HG03442 (cell line): Measurements from ENCODE around the gene SGIP1.
"Not testable (repeated sequence)": the region's sequence is repeated elsewhere in the genome, so short reads cannot be mapped to it uniquely, and the experiment has no call there.

Experiments
- ATAC-seq: cut with Tn5 transposase; IDR thresholded peaks from one replicate; pipeline ENCODE4 v1.9.1; 2021; ENCODE audit warnings: mild to moderate bottlenecking, moderate library complexity; ENCODE audit not compliant: unreplicated experiment

Gene SGIP1

GRCh38 chr1:66552829-66553228 lies 18.9 kb downstream of the SGIP1 start:
- no peak for ATAC-seq

DNA sequence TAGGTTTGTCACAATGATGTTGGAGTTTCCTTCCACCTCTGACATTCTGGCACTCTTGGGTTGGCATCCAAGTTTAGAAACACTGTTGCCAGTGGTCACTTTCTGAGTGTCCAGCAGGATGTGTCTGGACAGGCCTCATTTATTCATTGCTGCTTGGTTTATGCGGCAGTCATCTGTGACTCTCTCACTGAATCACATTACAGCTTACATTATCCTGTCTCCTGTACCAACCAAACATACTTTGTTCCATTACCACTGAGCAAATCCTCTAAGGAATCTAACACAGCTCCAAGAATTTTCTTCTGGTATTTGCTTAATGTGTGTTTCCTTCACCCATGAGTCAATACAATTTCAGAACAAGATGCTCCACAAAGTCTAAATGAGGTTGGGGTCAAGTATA lies 19.9 kb downstream of the SGIP1 start:
- no peak for ATAC-seq

GRCh38 chr1:66556161-66556611 lies 22.2 kb downstream of the SGIP1 start:
- no peak for ATAC-seq

DNA sequence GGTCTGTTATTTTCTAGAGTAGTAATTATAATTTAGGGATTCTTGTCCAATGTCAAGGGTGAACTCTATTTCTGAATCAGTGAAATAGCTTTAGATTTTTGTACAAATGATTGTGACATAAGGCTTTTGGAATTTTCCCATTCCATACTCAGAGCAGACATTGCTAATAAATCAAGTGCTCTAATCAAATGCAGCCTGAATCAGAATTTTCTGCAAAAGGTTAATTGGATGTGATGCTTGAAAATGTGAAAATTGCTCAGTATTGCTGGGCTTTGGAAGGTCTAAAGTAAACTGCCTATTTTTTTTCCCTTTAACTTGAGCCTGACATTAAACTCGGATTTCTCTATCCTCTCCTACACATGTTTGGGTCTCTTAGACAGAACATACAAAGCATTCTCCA lies 23.2 kb downstream of the SGIP1 start:
- ATAC-seq, result no peak

- no peak for ATAC-seq
Measured at GRCh38 chr1:66559517-66559916, 25.6 kb downstream of the SGIP1 start.

DNA sequence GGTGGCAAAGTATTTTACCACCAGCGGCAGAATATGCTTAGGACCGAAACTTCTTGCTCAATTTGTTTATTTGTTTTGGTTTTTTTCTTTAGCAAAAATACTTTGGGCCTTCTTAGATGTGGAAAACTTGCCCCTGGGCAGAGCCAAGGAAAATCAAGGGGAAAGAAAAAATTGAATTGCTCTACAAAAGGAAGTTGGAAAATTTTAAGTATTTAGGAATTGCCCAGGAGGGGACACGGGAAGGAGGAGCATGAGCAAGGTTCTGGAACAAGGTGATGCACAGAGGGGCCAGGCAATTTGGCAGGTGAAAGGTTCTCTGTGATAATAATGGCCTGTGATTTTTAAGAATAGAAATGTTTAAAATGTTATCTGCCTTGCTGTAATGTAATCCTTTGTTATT lies 28.6 kb downstream of the SGIP1 start:
- no peak for ATAC-seq

- no peak for ATAC-seq
Measured at GRCh38 chr1:66563094-66563800, 29.3 kb downstream of the SGIP1 start.

DNA sequence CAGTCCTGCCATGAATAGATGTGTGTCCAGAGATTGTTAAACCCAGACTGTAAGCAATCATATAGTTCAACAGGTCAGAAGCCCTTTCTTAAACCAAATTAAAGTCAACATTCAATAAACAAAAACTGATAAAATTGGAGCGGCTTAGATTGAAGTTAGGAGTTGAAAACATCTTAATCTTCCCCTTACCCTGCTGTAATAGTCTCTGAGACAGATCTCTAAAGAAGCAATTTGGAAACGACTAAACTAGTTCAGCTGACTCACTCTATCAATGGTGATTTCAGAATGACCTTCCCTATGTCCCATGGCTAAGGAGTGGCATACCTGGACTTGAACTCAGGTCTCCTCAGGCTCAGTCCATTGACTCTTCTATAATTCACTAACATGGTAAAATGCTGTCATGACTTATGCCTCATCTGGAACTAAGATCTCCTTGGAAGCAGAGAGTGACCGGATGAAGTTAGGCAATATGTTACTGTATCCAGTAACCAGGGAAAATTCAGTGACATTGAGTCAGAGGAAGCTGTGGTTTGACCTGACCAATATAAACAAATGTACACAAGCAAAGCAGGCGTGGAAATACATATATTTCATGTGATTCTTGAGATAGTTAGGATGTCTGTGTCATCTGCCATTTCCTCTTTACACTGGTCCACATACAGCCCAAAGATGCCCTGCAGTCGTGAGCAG lies 30.1 kb downstream of the SGIP1 start:
- ATAC-seq, result no peak

GRCh38 chr1:66570196-66570595 lies 36.2 kb downstream of the SGIP1 start:
- no peak for ATAC-seq

GRCh38 chr1:66571789-66572188 lies 37.8 kb downstream of the SGIP1 start:
- no peak for ATAC-seq

GRCh38 chr1:66575739-66576138 lies 41.8 kb downstream of the SGIP1 start:
- ATAC-seq, result no peak

DNA sequence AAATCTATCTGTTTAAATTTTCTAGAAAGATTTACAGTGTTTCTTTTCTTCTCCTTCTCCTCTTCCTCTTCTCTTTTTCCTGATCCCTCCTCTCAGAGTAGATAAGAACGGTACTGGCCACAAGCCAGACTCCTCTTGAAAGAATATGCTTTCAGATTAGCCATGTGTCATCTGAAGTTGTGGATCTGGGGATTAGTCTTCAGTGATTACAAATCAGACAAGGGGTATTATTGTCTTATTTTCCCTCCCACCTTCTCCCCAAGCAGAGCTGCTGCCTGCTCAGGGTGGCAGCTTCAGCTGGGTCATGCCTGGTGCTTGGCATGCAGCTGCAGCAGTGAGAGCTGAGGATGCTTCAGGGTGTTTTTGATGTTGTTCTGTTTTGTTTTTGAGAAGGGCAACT lies 42.7 kb downstream of the SGIP1 start:
- ATAC-seq, result no peak

DNA sequence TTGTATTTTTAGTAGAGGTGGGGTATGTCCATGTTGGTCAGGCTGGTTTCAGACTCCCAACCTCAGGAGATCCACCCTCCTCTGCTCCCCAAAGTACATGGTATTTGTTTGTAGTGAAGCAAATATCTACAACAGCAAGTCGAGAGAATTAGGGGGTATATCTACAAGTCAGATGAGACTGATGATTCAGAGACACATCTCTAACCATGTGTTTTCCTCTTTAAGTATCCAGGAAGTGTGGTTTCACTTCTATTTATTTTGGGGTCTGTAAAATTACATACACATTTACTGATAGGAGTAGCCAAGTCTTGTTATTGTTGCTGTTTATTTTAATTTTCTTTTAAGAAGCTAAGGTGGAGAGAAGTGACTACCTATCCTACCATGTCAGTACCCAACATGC lies 44.9 kb downstream of the SGIP1 start:
- no peak for ATAC-seq

DNA sequence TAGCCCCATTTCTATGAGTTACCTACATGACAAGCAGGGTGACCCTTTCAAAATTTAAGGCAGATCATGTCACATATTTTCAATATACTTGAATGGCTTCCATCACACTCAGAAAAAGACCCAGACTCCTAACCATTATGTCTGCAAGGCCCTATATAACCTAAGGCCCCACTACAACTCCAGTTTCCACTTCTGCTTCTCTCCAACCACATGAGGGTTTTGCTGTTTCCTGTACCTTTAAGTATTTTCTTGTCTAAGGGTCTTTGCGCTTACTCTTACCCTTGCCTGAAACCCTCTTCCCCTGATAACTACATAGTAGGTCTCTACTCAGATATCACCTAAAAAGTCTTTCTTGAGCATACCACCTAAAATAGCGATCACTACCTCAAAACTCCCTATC lies 46.1 kb downstream of the SGIP1 start:
- ATAC-seq, result no peak

DNA sequence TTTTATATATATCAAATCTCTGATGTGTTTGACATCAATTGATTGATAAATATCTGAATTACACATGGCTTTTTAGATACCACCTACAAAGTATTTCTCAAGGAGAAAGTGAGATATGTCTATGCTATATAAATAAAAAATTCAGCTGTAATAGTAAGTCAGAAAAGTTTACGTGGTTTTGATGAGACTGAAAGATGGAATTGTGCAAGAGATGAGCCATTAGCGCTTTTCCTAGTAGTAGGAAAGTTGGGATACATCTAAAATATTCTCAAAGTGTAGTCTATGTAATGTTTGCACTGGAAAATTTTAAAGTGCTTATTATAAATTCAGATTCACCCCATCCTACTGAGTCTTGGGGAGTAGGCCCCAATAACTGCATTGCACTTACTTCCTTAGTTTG lies 49.1 kb downstream of the SGIP1 start:
- ATAC-seq, result no peak

DNA sequence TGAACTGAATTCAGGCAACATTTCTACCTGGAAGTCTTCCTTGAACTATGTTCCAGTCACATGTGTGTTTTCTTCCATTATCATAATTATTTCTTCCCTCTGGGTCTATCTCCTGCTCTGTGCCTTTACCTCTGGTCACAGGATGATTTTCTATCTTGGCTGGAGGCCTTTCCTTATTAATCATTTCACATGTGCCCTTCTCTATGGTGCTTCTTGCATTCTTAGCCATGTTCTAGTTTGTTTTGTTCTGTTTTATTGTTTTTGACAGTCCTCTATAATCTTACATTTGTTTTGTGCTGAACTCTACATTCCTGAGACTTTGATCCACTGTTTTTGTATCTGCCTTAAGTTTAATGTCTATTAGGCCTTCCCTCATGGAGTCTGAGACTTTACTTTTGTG lies 51.0 kb downstream of the SGIP1 start:
- ATAC-seq, result no peak

GRCh38 chr1:66589326-66589725 lies 55.4 kb downstream of the SGIP1 start:
- no peak for ATAC-seq

DNA sequence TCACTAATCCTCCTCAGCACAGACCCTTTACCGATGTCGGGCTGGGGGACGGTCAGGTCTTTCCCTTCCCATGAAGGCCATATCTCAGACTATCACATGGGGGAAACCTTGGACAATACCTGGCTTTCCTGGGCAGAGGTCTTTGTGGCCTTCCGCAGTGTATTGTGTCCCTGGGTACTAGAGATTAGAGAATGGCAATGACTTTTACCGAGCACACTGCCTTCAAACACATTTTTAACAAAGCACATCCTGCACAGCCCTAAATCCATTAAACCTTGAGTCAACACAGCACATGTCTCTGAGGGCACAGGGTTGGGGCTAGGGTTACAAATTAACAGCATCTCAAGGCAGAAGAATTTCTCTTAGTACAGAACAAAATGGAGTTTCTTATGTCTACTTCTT lies 58.2 kb downstream of the SGIP1 start:
- not testable (repeated sequence) for ATAC-seq

GRCh38 chr1:66596191-66596590 lies 62.2 kb downstream of the SGIP1 start:
- ATAC-seq, result no peak

- ATAC-seq, result no peak
Measured at GRCh38 chr1:66597500-66597899, 63.5 kb downstream of the SGIP1 start.

- ATAC-seq, result no peak
Measured at GRCh38 chr1:66598670-66599069, 64.7 kb downstream of the SGIP1 start.

GRCh38 chr1:66599346-66599745 lies 65.4 kb downstream of the SGIP1 start:
- ATAC-seq, result no peak
